Cerebellar cortex (tissue), 1 donor: ENCODE data around the gene CEP63.
A peak's percentile ranks its signal among the peaks of the same experiment; 100 is the strongest.
"Not testable (repeated sequence)": the region's sequence is repeated elsewhere in the genome, so short reads cannot be mapped to it uniquely, and the experiment has no call there.

ENCODE experiments used
- DNase-seq: peaks from one replicate; pipeline ENCODE4 v3.0.0-alpha.2; 2015; ENCODE audit warnings: low spot score

The CEP63 gene

GRCh38 chr3:134517791-134518190, 31.9 kb downstream of the CEP63 start:
- DNase-seq = no peak

DNA sequence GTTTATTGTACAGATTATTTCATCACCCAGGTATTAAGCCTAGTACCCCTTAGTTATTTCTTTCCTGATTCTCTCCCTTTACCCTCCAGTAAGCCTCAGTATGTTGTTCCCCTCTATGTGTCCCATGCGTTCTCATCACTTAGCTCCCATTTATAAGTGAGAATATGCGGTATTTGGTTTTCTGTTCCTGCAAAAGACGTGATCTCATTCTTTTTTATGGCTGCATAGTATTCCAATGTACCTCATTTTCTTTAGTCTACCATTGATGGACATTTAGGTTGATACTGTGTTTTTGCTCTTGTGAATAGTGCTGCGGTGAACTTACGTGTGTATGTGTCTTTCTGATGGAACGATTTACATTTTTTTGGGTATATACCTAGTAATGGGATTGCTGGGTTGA, 36.7 kb downstream of the CEP63 start:
- DNase-seq = no peak

GRCh38 chr3:134525293-134525692, 39.4 kb downstream of the CEP63 start:
- DNase-seq = no peak

GRCh38 chr3:134526319-134526718, 40.5 kb downstream of the CEP63 start:
- no peak for DNase-seq

GRCh38 chr3:134527037-134527436, 41.2 kb downstream of the CEP63 start:
- DNase-seq = peak; percentile 13

DNA sequence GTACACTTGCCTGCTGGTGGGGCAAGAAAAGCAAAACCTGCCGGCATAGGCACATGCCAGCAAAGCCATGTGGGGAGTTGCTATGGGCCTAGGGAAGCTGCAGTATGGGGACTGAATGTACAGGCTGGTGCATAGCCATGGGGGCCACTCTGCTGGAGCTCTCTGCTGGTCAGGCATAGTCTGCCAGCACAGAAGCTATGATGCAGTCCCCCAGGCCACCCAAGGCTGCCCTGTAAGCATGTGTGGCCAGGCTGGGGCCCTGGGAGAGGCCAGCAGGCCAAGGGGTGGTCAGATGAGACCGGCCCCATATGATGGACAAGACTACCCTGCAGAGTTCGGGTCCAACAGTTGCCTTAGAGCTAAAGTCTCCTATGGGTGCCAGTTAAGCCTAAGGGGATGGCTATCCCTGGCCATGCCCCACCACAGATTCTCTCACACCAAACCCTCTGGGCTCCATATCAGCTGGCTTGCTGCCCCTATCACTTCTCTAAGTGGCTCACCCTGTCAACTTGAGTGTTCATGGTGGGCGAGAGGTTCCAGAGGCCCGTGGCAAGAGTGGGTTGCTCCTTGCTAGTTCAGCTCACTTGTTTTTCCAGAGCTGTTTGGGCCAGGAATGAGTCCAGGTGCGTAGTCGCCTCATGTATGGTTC, 41.8 kb downstream of the CEP63 start:
- DNase-seq = no peak

- no peak for DNase-seq
These were observed 47.6 kb downstream of the CEP63 start for GRCh38 chr3:134533493-134533892.

DNA sequence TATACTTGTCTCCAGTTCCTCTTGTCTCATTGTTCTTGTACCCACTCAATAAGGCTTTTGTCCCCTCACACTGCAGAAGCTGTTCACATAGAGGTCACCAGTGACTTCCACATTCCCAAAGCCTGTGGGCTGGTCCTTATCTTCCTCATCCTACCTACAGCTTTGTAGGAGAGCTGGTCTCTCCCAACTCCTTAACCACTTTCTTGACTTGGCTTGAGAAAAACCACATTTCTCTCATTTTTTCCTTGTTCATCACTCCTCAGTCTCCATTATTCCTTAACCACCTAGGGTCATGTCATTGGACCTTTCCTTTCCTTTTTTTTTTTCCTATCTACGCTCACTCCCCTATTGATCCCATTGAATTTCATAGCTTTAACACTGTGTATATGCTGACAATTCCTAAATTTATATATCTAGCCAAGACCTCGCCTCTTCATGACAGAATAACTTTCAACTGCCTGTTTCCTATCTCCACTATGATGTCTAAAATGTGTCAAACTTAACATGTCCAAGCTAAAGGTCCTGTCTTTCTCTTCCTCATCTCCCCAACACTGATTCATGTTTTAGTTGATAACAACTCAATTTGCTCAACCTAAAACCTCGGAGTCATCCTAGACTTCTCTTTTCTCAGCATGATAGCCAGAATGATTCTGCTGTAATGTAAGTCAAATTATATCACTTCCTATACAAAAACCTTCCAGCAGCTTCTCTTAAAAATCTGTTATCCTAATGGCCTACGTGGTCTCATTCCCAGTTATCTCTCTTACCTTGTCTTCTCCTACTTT, 49.5 kb downstream of the CEP63 start:
- no peak for DNase-seq

DNA sequence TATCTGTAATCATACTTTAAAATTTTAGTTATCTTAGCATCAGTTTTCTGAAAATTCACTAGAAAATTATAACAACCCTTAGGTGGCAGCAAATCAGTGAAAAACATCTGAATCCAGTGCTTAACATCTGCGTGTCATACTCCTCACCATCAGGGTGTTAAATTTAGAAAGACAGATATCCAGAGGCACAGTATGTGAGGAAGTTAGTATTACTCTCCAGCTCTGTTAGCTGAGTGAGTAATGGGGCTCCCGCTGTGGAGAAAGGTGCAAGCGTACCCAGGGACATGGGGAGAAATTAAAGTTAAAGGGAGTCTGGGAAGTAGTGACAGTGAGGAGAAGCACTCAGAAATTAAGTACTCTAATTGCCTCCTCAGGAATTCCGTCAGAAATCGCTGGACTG, 50.9 kb downstream of the CEP63 start:
- DNase-seq = no peak

DNA sequence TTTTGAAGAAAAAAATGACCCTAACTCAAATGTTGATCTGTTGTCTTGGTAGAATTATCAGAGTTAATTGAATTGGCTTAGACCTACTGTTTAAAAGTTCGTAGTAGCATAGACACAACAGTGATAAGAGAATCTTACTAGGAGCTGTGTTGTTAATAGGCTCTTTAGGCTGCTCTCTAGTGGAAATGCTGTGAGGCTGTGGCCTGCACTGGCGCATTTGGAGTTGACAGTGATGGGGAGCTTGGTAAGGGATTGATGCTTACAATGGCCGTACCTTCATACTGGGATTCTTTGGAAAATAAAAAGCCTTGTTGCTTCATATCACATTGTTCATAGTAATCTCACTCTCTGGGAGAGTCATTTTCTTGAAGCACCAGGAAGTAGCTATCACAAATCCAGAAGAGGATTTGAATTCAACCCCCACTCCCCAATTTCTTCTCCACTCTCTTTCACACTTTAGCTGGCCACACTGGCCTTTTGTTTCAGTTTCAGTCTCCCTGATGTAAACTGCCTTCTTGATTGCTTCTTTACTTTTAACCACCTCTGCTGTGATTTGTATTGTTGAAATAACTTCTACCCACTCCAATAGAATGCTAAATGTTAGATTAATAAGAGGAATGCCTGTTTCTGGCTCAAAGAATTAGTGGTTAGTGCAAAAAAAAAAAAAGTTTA, 56.6 kb downstream of the CEP63 start:
- no peak for DNase-seq

GRCh38 chr3:134543113-134543512, 57.3 kb downstream of the CEP63 start:
- DNase-seq = no peak

DNA sequence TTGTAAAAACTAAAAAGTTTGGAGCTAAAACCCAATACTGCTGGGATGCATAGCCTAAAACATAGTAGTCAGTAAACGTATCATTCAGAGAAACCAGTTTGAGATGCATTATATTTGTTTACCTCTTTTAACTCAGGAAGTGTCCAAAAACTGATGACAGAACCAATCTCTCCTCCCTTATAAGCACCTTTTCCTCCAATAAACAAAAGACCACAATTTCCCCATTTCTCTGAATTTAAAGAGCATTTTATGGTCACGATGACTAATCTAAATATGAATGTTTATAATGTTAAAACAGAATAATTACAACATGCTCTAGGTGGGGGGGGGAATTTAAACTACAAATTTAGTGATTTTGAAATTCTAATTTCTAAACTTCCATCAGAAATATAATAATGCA, 58.5 kb downstream of the CEP63 start:
- no peak for DNase-seq

DNA sequence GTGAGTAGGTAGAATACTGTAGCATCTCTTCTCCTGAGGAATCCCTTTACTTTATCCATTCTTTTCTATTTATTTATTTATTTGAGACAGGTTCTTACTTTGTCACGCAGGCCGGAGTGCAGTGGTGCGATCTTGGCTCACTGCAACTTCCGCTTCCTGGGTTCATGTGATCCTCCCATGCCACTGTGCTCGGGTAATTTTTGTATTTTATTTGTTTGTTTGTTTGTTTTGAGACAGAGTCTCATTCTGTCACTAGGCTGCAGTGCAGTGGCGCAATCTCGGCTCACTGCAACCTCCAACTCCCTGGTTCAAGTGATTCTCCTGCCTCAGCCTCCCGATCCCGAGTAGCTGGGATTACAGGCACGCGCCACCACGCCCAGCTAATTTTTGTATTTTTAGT, 58.9 kb downstream of the CEP63 start:
- DNase-seq = not testable (repeated sequence)

GRCh38 chr3:134545818-134546217, 60.0 kb downstream of the CEP63 start:
- no peak for DNase-seq

DNA sequence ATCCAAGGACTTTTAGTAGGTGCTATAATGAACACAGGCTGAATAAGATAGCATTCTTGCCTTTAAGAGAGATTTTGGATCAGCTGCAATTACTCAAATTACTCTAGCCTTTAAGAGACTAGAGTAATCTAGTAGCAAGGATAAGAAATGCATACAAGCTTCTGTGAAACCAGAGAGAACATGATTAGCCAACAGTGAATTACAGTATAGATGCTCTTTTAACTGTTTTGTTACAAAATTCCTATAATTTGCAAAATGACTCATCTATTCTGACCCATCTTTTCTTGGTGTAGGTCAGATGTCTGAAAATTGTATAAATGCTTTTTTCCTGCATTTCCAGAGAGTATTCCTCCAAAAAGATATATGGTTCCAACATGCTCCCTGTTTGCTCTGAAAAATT, 66.9 kb downstream of the CEP63 start:
- no peak for DNase-seq

GRCh38 chr3:134559591-134559990, 73.7 kb downstream of the CEP63 start:
- DNase-seq = no peak

GRCh38 chr3:134562055-134562454, 76.2 kb downstream of the CEP63 start:
- no peak for DNase-seq

DNA sequence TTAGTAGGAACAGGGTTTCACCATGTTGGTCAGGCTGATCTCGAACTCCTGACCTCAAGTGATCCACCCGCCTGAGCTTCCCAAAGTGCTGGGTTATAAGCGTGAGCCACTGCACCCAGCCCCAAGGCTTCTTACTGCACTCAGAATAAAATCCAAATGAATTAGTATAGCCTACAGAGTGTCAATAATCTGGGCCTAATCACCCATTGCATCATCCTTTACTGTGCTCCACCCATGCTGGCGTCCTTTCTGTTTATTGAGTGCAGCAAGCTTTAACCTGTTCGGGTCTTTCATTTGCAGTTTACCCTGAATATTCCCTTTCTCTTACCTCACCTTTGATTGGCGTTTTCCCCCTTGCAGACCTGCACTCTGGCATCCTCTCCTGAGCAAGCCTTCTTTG, 77.7 kb downstream of the CEP63 start:
- no peak for DNase-seq

- DNase-seq = no peak
These were observed 79.1 kb downstream of the CEP63 start for GRCh38 chr3:134564991-134565390.

DNA sequence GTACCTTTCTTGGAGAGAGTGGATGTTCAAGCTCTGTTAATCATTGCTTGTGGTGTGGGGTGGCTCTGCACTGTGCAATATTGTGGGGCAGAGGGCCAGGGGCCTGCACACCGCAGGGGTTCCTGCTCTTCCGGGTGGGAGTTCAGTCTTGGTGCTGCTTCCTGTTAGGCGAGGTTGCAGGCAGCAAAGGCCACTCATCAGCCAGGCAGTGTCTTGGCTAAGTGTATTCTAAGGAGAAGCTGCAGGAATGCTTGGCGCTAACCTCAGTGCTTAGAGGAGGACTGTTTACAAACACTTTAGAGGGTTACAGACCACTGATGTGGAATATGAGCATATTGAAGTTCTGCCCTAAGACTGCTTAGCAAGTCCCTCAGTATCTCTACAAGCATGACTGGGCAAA, 81.7 kb downstream of the CEP63 start:
- no peak for DNase-seq

DNA sequence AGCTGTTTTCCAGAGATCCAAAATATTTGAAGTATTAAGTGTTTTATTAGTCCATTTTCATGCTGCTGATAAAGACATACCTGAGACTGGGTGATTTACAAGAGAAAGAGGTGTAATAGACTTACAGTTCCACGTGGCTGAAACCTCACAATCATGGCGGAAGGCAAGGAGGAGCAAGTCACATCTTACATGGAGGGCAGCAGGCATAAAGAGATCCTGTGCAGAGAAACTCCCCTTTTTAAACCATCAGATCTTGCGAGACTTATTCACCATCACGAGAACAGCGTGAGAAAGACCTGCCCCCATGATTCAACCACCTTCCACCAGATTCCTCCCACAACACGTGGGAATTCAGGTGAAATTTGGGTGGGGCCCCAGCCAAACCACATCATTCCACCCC, 82.9 kb downstream of the CEP63 start:
- no peak for DNase-seq

DNA sequence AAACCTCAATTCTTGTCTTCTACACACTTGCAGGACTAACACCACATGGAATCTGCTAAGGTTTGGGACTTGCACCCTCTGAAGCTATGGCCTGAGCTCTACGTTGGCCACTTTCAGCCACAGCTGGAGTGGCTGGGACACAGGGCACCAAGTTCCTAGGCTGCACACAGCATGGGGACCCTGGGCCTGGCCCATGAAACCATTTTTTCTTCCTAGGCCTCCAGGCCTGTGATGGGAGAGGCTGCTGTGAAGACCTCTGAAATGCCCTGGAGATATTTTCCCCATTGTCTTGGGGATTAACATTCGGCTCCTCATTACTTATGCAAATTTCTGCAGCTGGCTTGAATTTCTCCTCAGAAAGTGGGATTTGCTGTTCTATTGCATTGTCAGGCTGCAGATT, 84.0 kb downstream of the CEP63 start:
- not testable (repeated sequence) for DNase-seq

- DNase-seq = no peak
These were observed 90.6 kb downstream of the CEP63 start for GRCh38 chr3:134576426-134576825.
